Measurements from ENCODE around the gene PLEKHG2. TPM values are rescaled to one million over a fixed set of nuclear protein-coding genes. Genes with fewer than 3 reads are reported as not detected.

The PLEKHG2 gene
- total and polyA plus RNA-seq, 2 donors = 28.9 to 30.5 TPM

DNA sequence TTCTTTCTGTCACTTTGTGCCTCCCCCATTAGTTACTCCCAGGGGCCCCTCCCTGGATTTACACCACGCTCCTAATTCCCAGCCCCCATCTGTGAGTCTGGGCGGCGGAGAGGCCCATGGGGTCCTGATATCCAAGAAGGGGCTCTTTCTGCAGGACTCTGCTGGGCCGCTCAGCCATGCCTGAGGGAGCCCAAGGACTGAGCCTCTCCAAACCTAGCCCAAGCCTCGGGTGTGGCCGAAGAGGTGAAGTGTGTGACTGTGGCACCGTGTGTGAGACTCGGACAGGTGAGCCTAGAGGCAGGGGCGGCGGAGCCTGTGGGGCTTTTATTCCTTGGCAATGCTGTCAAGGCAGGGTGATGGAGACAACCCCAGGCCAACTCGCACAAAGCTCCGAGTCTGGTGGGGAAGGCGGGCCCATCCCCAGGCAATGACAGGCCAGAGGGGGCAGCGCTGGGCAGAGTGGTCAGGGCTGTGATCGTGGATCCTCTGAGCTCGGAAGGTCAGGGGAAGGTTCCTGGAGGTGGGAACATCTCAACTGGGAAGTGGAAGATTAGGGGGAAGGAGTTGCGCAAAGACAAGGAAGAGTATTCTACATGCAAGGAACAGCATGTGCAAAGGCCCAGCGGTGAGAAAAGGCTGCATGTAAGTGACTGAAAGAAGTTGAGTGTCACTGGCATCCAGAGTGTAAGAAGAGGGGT is 1.6 kb downstream of the PLEKHG2 start:
- no peak for DNase-seq (ENCODE audit: extremely low spot score)
- Histone ChIP-seq H3K4me1 (ENCODE audit: insufficient read depth) (no peaks in the 10 kb centered on the region), H3K36me3 (ENCODE audit: insufficient read depth) (no peaks in the 10 kb centered on the region), H3K4me3 (ENCODE audit: low read depth, low read length) (peak overlapping the region; percentile 60), H3K27ac (ENCODE audit: low read depth) (peak overlapping the region; percentile 88)
- 27% methylated on average over 18 of the region's 18 CpGs for WGBS

DNA sequence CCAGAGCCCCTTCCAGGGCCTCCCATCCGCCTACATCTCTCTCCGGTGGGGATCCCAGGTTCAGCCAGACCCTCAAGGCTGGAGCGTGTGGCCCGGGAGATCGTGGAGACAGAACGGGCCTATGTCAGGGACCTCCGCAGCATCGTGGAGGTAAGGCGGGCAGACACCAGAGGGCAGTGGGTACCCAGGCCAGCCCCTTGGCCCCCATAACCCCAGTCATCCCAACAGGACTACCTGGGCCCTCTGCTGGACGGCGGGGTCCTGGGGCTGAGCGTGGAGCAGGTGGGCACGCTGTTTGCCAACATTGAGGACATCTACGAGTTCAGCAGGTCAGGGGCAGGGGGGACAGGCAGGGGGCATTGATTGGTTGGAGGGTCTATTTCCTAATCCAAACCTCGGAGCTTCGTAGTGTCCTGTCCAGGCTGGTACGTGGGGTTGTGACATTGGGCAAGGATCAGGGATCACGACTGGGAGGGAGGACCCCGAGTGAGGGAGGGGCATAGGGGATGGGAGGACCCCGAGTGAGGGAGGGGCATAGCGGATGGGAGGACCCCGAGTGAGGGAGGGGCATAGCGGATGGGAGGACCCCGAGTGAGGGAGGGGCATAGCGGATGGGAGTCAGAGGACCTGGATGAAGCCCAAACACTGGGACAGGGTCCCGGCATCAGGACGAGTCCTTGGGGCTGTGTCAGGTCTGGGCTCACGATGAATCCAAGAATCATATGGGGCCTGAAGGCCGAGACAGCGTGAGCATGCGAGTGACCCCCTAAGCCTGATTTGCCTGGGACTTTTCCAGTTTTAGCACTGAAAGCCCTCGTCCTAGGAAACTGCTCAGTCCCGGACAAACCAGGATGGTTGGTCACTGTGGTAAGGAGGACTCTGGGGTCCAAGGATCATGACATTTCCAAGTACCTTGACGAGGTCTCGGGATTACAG is 2.9 kb downstream of the PLEKHG2 start:
- 57% methylated on average over 35 of the region's 35 CpGs for WGBS
- DNase-seq (ENCODE audit: extremely low spot score) = no peak
- Histone ChIP-seq H3K4me3 (ENCODE audit: low read depth, low read length) (no peak overlapping the region), H3K4me1 (ENCODE audit: insufficient read depth) (no peaks in the 10 kb centered on the region), H3K36me3 (ENCODE audit: insufficient read depth) (no peaks in the 10 kb centered on the region), H3K27ac (ENCODE audit: low read depth) (no peak overlapping the region)

DNA sequence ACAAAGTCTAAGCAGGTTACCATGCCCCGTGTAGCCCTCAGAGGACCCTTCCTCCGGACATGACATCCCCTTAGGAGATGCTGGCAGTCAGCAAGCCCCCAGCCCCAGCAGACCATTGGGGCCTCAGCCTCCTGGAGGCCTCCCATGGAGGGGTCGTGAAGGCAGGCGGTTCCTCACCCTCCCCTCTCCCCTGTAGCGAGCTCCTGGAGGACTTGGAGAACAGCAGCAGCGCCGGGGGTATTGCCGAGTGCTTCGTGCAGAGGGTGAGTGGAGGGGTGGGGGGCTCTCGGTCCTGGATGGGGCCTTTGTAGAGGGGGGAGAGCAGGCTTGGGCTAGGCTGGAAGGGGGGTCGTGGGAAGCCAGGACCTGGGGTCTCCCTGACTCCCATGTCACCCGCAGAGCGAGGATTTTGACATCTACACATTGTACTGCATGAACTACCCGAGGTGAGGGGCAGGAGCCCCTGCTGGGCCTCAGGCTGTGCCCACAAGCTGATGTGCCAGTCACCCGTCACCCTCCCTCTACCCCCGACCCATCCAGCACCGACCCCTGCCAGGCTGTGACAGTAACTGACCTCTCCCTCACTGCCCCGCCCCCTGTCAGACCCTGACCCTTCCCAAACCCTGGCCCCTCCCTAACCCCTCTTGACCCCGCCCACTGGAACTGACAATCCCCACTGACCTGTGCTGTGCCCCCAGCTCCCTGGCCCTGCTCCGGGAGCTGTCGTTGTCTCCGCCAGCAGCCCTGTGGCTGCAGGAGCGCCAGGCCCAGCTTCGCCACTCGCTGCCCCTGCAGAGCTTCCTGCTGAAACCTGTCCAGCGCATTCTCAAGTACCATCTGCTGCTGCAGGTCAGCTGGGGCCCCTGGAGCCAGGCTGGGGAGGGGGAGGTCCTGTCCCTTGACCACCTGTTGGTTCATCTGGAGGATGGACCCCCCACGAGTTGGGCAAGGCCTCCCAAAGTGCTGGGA is 4.0 kb downstream of the PLEKHG2 start:
- H3K4me3 ChIP-seq (ENCODE audit: low read depth, low read length) = no peak overlapping the region
- no peaks in the 10 kb centered on the region for H3K36me3 ChIP-seq (ENCODE audit: insufficient read depth)
- WGBS = 76% methylated on average over 27 of the region's 27 CpGs
- no peaks in the 10 kb centered on the region for H3K4me1 ChIP-seq (ENCODE audit: insufficient read depth)
- H3K27ac ChIP-seq (ENCODE audit: low read depth) = no peak overlapping the region
- DNase-seq (ENCODE audit: extremely low spot score) = no peak

DNA sequence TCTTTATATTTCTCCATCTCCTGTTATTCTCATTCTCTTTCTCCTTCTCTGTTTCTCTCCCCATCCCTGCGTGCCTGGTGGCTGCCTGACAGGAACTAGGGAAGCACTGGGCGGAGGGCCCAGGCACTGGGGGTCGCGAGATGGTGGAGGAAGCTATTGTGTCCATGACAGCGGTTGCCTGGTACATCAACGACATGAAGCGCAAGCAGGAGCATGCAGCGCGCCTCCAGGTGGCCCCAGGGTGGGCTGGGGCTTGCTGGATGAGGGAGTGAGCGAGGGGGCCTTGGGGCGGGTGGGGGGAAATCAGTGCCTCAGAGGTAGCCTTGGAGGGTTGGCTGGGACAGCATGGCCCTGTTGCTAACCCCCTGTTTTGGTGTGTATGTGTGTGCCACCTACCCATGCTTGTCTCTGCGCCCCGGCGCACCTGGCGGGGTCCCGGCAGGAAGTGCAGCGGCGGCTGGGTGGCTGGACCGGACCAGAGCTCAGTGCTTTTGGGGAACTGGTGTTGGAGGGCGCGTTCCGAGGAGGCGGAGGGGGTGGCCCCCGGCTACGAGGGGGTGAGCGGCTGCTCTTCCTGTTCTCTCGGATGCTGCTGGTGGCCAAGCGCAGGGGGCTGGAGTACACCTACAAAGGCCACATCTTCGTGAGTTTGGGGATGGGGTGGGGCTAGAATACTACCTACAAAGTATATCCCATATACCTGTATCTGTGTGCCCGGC is 5.2 kb downstream of the PLEKHG2 start:
- H3K36me3 ChIP-seq (ENCODE audit: insufficient read depth) = no peaks in the 10 kb centered on the region
- H3K4me1 ChIP-seq (ENCODE audit: insufficient read depth) = no peaks in the 10 kb centered on the region
- no peak overlapping the region for H3K27ac ChIP-seq (ENCODE audit: low read depth)
- WGBS = 91% methylated on average over 30 of the region's 30 CpGs
- H3K4me3 ChIP-seq (ENCODE audit: low read depth, low read length) = no peak overlapping the region
- DNase-seq (ENCODE audit: extremely low spot score) = no peak

- Histone ChIP-seq H3K27ac (ENCODE audit: low read depth) (no peak overlapping the region), H3K4me3 (ENCODE audit: low read depth, low read length) (no peak overlapping the region), H3K4me1 (ENCODE audit: insufficient read depth) (no peaks in the 10 kb centered on the region), H3K36me3 (ENCODE audit: insufficient read depth) (no peaks in the 10 kb centered on the region)
- DNase-seq (ENCODE audit: extremely low spot score) = no peak
- WGBS = 78% methylated on average over 9 of the region's 9 CpGs
Observed at GRCh38 chr19:39419003-39419402, 6.5 kb downstream of the PLEKHG2 start.

DNA sequence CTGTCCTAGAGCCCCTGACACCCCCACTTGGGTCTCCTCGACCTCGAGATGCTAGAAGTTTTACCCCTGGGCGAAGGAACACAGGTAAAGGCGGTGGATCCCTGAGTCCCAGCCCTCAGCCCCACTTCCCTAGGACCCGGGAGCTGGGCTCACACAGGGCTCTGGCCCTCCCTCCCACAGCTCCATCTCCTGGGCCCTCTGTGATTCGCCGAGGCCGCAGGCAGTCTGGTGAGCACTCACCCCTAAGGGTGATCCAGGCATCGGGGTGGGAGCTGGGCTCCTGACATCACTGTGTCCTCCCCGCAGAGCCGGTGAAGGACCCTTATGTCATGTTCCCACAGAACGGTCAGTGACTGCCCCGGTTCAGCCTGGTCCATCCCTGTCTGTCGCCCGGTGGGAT is 8.3 kb downstream of the PLEKHG2 start:
- no peak for DNase-seq (ENCODE audit: extremely low spot score)
- Histone ChIP-seq H3K36me3 (ENCODE audit: insufficient read depth) (no peaks in the 10 kb centered on the region), H3K4me1 (ENCODE audit: insufficient read depth) (no peaks in the 10 kb centered on the region), H3K4me3 (ENCODE audit: low read depth, low read length) (no peak overlapping the region), H3K27ac (ENCODE audit: low read depth) (no peak overlapping the region)
- 91% methylated on average over 15 of the region's 15 CpGs for WGBS

- 93% methylated on average over 5 of the region's 5 CpGs for WGBS
- H3K36me3 ChIP-seq (ENCODE audit: insufficient read depth) = no peaks in the 10 kb centered on the region
Observed at GRCh38 chr19:39422020-39422419, 9.6 kb downstream of the PLEKHG2 start.

GRCh38 chr19:39423258-39424086 is 11.0 kb downstream of the PLEKHG2 start:
- H3K27ac ChIP-seq (ENCODE audit: low read depth) = no peak overlapping the region
- WGBS = 86% methylated on average over 35 of the region's 35 CpGs
- DNase-seq (ENCODE audit: extremely low spot score) = no peak

More at GRCh38 chr19:39422020-39422419, 9.6 kb downstream of the PLEKHG2 start:
- no peak overlapping the region for H3K4me3 ChIP-seq (ENCODE audit: low read depth, low read length)
- H3K27ac ChIP-seq (ENCODE audit: low read depth) = no peak overlapping the region
- DNase-seq (ENCODE audit: extremely low spot score) = no peak
- H3K4me1 ChIP-seq (ENCODE audit: insufficient read depth) = no peaks in the 10 kb centered on the region

GRCh38 chr19:39424934-39425333 is 12.5 kb downstream of the PLEKHG2 start:
- Histone ChIP-seq H3K36me3 (ENCODE audit: insufficient read depth) (no peaks in the 10 kb centered on the region), H3K4me1 (ENCODE audit: insufficient read depth) (no peaks in the 10 kb centered on the region), H3K4me3 (ENCODE audit: low read depth, low read length) (no peak overlapping the region), H3K27ac (ENCODE audit: low read depth) (no peak overlapping the region)
- DNase-seq (ENCODE audit: extremely low spot score) = no peak
- WGBS = 80% methylated on average over 16 of the region's 16 CpGs

More at GRCh38 chr19:39423258-39424086, 11.0 kb downstream of the PLEKHG2 start:
- Histone ChIP-seq H3K4me1 (ENCODE audit: insufficient read depth) (no peaks in the 10 kb centered on the region), H3K4me3 (ENCODE audit: low read depth, low read length) (no peak overlapping the region), H3K36me3 (ENCODE audit: insufficient read depth) (no peaks in the 10 kb centered on the region)

GRCh38 chr19:39425744-39426143 is 13.3 kb downstream of the PLEKHG2 start:
- H3K4me3 ChIP-seq (ENCODE audit: low read depth, low read length) = no peak overlapping the region
- no peak overlapping the region for H3K27ac ChIP-seq (ENCODE audit: low read depth)
- H3K36me3 ChIP-seq (ENCODE audit: insufficient read depth) = no peaks in the 10 kb centered on the region
- H3K4me1 ChIP-seq (ENCODE audit: insufficient read depth) = no peaks in the 10 kb centered on the region
- 92% methylated on average over 7 of the region's 7 CpGs for WGBS
- no peak for DNase-seq (ENCODE audit: extremely low spot score)

DNA sequence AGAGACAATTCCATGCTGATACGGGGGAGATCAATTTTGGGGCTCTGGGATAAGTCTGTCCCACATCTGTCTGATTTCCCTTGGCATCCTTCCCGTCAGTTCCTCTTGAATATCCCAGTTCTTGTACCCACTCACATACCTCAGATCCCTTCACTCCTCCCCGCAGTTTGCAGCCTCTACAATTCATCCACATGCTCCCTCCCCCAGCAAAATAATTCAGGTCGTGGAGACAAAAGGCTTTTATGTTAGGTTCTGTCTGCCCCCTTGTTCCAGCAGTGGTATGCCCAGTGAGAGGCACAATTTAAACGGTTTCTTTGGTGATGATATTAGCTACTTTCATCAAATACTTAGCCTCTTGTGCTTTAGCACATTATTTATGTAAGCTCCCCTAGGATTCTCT is 13.7 kb downstream of the PLEKHG2 start:
- Histone ChIP-seq H3K4me1 (ENCODE audit: insufficient read depth) (no peaks in the 10 kb centered on the region), H3K27ac (ENCODE audit: low read depth) (no peak overlapping the region), H3K4me3 (ENCODE audit: low read depth, low read length) (no peak overlapping the region), H3K36me3 (ENCODE audit: insufficient read depth) (no peaks in the 10 kb centered on the region)
- WGBS = 66% methylated on average over 5 of the region's 5 CpGs
- DNase-seq (ENCODE audit: extremely low spot score) = no peak

DNA sequence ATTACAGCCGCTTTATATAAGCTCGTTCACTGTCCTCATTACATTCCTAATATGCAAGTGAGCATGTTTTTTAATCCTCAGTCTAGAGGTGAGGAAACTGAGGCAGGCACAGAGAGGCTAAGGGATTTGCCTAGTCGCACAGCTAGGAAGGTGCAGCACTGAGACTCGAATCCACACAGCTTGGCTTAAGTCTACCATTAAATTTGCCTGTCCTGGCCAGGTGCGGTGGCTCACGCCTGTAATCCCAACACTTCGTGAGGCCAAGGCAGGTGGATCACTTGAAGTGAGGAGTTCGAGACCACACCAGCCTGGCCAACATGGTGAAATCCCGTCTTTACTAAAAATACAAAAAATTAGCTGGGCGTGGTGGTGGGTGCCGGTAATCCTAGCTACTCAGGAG is 15.2 kb downstream of the PLEKHG2 start:
- 88% methylated on average over 11 of the region's 11 CpGs for WGBS
- Histone ChIP-seq H3K36me3 (ENCODE audit: insufficient read depth) (peaks cover under 1% of the 10 kb centered on the region), H3K27ac (ENCODE audit: low read depth) (no peak overlapping the region), H3K4me1 (ENCODE audit: insufficient read depth) (no peaks in the 10 kb centered on the region), H3K4me3 (ENCODE audit: low read depth, low read length) (no peak overlapping the region)
- DNase-seq (ENCODE audit: extremely low spot score) = no peak

All from urinary bladder (tissue), 4 donors.